Body of pancreas (tissue), 4 donors: Measurements from ENCODE around the gene ESM1. TPM values are rescaled to one million over a fixed set of nuclear protein-coding genes. Genes with fewer than 3 reads are reported as not detected.

Experiments
- ATAC-seq: fragments of 150-250 bp; one replicate; pipeline ENCODE4 v1.9.1; 2016
- DNase-seq, 4 donors: peaks; one replicate each; pipeline ENCODE4 v3.0.0-alpha.2; 2019
- H3K27ac ChIP-seq, 4 donors: fragments of 200-600 bp; sonication (generic); 1 replicate in 3 of 4; 2 replicates in 1 of 4; pipeline versions ENCODE4 v1.5.1 to v1.6.1; 2016 to 2019; ENCODE audit warnings: mild to moderate bottlenecking in 1 of 4, mixed read lengths in 1 of 4, moderate library complexity in 1 of 4
- H3K27me3 ChIP-seq, 2 donors: fragments of 200-600 bp; sonication (generic); one replicate each; pipeline ENCODE4 v1.6.0; 2016; ENCODE audit warnings: mild to moderate bottlenecking in 1 of 2
- H3K36me3 ChIP-seq, 2 donors: fragments of 200-600 bp; sonication (generic); replicated peaks in 1 of 2; 2 replicates each; pipeline ENCODE4 v1.5.1; 2016; ENCODE audit warnings: low read depth in 2 of 2; ENCODE audit not compliant: insufficient read depth in 1 of 2
- H3K4me1 ChIP-seq: fragments of 200-600 bp; sonication (generic); one replicate; pipeline ENCODE4 v1.6.0; 2016
- H3K4me3 ChIP-seq, 2 donors: fragments of 200-600 bp; sonication (generic); 1 replicate in 1 of 2; 2 replicates in 1 of 2; pipeline ENCODE4 v1.5.1; 2016 to 2019
- H3K9me3 ChIP-seq, 3 donors: fragments of 200-600 bp; sonication (generic); 1 replicate in 2 of 3; 2 replicates in 1 of 3; pipeline ENCODE4 v1.5.1; 2016
- POLR2A ChIP-seq, 3 donors: fragments of 450-650 bp; IDR thresholded peaks; one replicate each; pipeline ENCODE4 v1.6.1; 2016; ENCODE audit warnings: antibody characterized with exemption in 3 of 3, mild to moderate bottlenecking in 2 of 3
- WGBS, 2 donors: methylation state at CpG; one replicate each; pipeline ENCODE4 v1.1.5; 2017; 5-methylcytosine and 5-hydroxymethylcytosine counted together
- intact Hi-C: fragments of 100-400 bp; cut with DNase I; formaldehyde crosslinking; loops from one replicate; pipeline ENCODE4 v1.15.1; 2023
- total RNA-seq, 2 donors: library from RNA; depleted of rRNA; stranded (reverse); fragments of >200 nt; gene quantifications; one replicate each; pipeline ENCODE4 v1.1.0, GENCODE V29; 2016
- TF ChIP-seq, protein P1 (sequence below), 7 experiments: fragments of 450-650 bp in 4 of 7; fragments of 200-600 bp in 3 of 7; sonication (generic) in 3 of 7; IDR thresholded peaks; one replicate each; pipeline ENCODE4 v1.5.1; 2016 to 2019; ENCODE audit warnings: antibody characterized with exemption in 7 of 7

The ESM1 gene
- total RNA-seq, 2 donors from 2014 or later: 0.52 TPM; not detected in 1

DNA sequence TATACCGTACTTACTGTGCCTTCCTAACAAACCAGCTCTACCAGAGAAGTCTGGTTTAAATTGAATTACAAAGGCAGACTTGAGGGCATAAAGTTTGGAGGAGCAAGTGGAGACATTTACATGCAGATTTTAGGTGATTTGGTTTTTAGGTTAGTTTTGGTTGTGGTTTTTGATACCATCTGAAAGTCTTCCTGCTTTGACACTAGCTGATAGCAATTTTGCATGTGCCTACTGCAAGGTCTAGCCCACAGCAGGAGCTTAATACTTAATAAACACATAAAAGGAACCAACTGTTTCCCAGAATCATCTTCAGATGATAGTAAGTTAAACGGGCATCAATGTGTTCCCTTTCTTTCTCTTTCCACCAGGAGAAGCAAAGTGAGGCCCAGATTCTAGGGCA, 3.4 kb upstream of the ESM1 start:
- DNase-seq: no peak
- Histone ChIP-seq H3K27me3 (no peaks in the 10 kb centered on the region), H3K36me3 (no peaks in the 10 kb centered on the region), H3K4me1 (no peaks in the 10 kb centered on the region), H3K4me3 (no peak overlapping the region), H3K9me3 (no peaks in the 10 kb centered on the region), H3K27ac (no peak overlapping the region)
- intact Hi-C loops: no loop called here
- 51 to 59% methylated on average over 2 of the region's 2 CpGs for WGBS, 2 donors
- TF ChIP-seq, protein P1, sequence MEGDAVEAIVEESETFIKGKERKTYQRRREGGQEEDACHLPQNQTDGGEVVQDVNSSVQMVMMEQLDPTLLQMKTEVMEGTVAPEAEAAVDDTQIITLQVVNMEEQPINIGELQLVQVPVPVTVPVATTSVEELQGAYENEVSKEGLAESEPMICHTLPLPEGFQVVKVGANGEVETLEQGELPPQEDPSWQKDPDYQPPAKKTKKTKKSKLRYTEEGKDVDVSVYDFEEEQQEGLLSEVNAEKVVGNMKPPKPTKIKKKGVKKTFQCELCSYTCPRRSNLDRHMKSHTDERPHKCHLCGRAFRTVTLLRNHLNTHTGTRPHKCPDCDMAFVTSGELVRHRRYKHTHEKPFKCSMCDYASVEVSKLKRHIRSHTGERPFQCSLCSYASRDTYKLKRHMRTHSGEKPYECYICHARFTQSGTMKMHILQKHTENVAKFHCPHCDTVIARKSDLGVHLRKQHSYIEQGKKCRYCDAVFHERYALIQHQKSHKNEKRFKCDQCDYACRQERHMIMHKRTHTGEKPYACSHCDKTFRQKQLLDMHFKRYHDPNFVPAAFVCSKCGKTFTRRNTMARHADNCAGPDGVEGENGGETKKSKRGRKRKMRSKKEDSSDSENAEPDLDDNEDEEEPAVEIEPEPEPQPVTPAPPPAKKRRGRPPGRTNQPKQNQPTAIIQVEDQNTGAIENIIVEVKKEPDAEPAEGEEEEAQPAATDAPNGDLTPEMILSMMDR (IDR thresholded peaks at IDR 0.05): no peak
- no peak for TF ChIP-seq POLR2A (IDR thresholded peaks at IDR 0.05)
- ATAC-seq: no peak

DNA sequence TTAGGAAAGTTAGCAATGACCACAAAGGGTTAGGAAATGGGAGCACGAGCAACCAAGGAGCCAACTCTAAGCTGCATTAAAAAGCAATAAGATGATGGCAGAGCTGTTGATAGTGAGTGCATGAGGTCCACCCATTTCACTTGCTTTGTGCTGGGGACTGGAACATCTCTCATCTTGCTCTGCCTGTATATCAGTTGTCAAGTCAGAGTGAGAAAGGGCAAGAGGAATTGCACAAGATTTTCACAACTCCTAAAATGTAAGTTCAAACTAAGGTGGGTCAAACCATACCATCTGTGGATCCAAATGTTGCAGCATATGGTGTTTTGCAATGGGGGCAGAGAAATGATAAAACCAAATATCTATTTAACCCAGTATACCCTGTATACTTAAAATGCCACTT, 2.8 kb upstream of the ESM1 start:
- no peak overlapping the region for H3K27ac ChIP-seq
- H3K36me3 ChIP-seq: no peaks in the 10 kb centered on the region
- H3K4me3 ChIP-seq: no peak overlapping the region
- TF ChIP-seq, protein P1 (IDR thresholded peaks at IDR 0.05): no peak
- TF ChIP-seq POLR2A (IDR thresholded peaks at IDR 0.05): no peak
- DNase-seq (no peak), ATAC-seq (no peak)
- intact Hi-C loops: no loop called here
- no peaks in the 10 kb centered on the region for H3K9me3 ChIP-seq
- WGBS, 2 donors: 42 to 45% methylated on average over 1 of the region's 1 CpG
- no peaks in the 10 kb centered on the region for H3K27me3 ChIP-seq
- H3K4me1 ChIP-seq: no peaks in the 10 kb centered on the region

DNA sequence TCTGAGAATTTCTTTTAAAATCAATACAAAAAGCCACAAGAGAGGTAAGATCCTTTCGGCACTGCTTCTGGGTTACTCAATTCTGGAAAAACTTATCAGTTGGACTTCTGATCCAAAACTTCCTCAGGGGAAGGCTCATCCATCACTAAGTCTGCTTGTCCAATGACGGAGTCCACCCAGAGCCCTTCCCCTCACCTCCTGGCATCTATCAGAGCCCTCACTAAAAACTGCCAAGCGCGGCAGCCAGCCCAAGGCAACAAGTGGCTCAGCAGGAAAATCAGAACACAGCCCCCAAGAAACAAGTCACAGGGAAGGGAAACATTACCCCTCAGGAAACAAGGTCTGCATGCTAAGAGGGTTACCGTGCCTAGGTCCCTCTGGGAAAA, 869 bp upstream of the ESM1 start:
- Histone ChIP-seq H3K27ac (no peak overlapping the region), H3K27me3 (no peaks in the 10 kb centered on the region), H3K9me3 (no peaks in the 10 kb centered on the region), H3K4me1 (no peaks in the 10 kb centered on the region), H3K4me3 (no peak overlapping the region), H3K36me3 (no peaks in the 10 kb centered on the region)
- TF ChIP-seq, protein P1 (IDR thresholded peaks at IDR 0.05): no peak
- TF ChIP-seq POLR2A (IDR thresholded peaks at IDR 0.05): no peak
- ATAC-seq (no peak), DNase-seq (no peak)
- intact Hi-C loops: no loop called here
- 44 to 45% methylated on average over 5 of the region's 5 CpGs for WGBS, 2 donors

DNA sequence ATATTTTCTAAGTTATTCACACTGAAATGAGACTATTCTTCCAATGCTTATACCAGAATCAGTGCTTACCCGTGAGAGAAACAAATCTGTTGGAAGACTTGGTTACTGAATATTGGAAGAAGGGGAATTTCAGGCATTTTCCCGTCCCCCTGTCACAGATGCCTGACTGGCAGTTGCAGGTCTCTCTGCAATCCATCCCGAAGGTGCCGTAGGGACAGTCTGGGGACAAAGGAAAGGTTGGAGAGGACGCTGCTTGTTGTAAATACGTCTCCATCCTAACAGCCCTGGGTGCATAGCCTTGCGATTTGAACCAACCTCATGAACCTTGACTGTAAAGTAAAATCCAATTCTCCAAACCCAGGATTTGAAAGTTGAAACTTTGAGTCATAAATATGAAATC, 3.5 kb downstream of the ESM1 start:
- no peaks in the 10 kb centered on the region for H3K27me3 ChIP-seq
- H3K36me3 ChIP-seq: no peaks in the 10 kb centered on the region
- H3K9me3 ChIP-seq: no peaks in the 10 kb centered on the region
- no peak for TF ChIP-seq POLR2A (IDR thresholded peaks at IDR 0.05)
- TF ChIP-seq, protein P1 (IDR thresholded peaks at IDR 0.05): no peak
- ATAC-seq: no peak
- H3K4me1 ChIP-seq: no peaks in the 10 kb centered on the region
- intact Hi-C loops: no loop called here
- no peak overlapping the region for H3K4me3 ChIP-seq
- 30 to 36% methylated on average over 7 of the region's 7 CpGs for WGBS, 2 donors
- H3K27ac ChIP-seq: no peak overlapping the region
- no peak for DNase-seq

DNA sequence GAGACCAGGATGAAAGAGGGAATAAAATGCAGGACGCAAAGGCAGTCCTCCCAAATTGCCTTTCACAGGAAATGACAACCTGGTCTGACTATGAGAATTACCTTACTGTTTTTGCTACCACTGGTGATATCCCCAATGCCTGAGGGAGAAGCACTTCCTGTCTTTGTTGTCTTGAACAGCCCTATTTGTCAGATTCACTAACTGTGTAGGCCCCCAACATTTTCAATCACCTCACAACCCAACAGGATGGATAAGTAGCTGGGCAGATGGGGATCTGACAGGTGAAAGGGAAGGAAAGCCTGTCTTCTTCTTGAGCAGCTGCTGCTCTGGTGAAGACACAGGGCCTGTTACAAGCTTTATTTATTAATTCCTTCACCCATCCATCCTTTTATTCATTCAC, 9.7 kb downstream of the ESM1 start:
- no peaks in the 10 kb centered on the region for H3K27me3 ChIP-seq
- WGBS, 2 donors: 68 to 74% methylated on average over 1 of the region's 1 CpG
- H3K9me3 ChIP-seq: no peaks in the 10 kb centered on the region
- no peaks in the 10 kb centered on the region for H3K36me3 ChIP-seq
- intact Hi-C loops: no loop called here
- no peak for TF ChIP-seq POLR2A (IDR thresholded peaks at IDR 0.05)
- TF ChIP-seq, protein P1 (IDR thresholded peaks at IDR 0.05): no peak
- no peak overlapping the region for H3K4me3 ChIP-seq
- H3K27ac ChIP-seq: no peak overlapping the region
- H3K4me1 ChIP-seq: no peaks in the 10 kb centered on the region
- DNase-seq (no peak), ATAC-seq (no peak)
